Psoas muscle (tissue), 8 donors: ENCODE data around the gene CCDC28A. TPM values are rescaled to one million over a fixed set of nuclear protein-coding genes. Genes with fewer than 3 reads are reported as not detected.

Experiments
- ATAC-seq, 4 donors: fragments of 200-7000 bp; cut with Tn5 transposase; one replicate each; pipeline ENCODE4 v1.9.1; 2020; ENCODE audit warnings: moderate library complexity in 3 of 4, mild to moderate bottlenecking in 2 of 4
- DNase-seq, 2 donors: peaks; one replicate each; pipeline ENCODE4 v3.0.0-alpha.2; 2020
- H3K27ac ChIP-seq: fragments of 200-600 bp; one replicate; pipeline ENCODE4 v1.8.0; 2022
- H3K27me3 ChIP-seq, 3 donors: fragments of 200-600 bp in 1 of 3; one replicate each; pipeline versions ENCODE4 v1.6.1 to v1.8.0; 2013 to 2022; ENCODE audit warnings: low read length in 2 of 3, mild to moderate bottlenecking in 2 of 3, moderate library complexity in 1 of 3; ENCODE audit not compliant: insufficient read depth in 3 of 3
- H3K36me3 ChIP-seq, 2 donors: fragments of 200-600 bp in 1 of 2; one replicate each; pipeline versions ENCODE4 v1.6.1 to v1.8.0; 2013 to 2022; ENCODE audit warnings: low read depth in 1 of 2, mild to moderate bottlenecking in 1 of 2, moderate library complexity in 1 of 2; ENCODE audit not compliant: insufficient read depth in 1 of 2
- H3K4me1 ChIP-seq: fragments of 200-600 bp; one replicate; pipeline ENCODE4 v1.8.0; 2022
- H3K4me3 ChIP-seq: fragments of 200-600 bp; one replicate; pipeline ENCODE4 v1.8.0; 2022; ENCODE audit warnings: mild to moderate bottlenecking
- H3K9me3 ChIP-seq: fragments of 200-600 bp; one replicate; pipeline ENCODE4 v1.8.0; 2022
- WGBS, 3 donors: extraction: QIAGEN DNeasy Blood & Tissue Kit; methylation state at CpG; one replicate each; pipeline versions ENCODE4 v1.1.6 to v1.1.7; 2013; 5-methylcytosine and 5-hydroxymethylcytosine counted together
- intact Hi-C, 2 donors: fragments of 100-400 bp; cut with DNase I; formaldehyde crosslinking; loops; one replicate each; pipeline versions ENCODE4 v1.11.0 to v1.14.2; 2022
- polyA plus RNA-seq, 3 donors: library from polyadenylated mRNA; stranded (reverse); fragments of 200-250 nt; gene quantifications; one replicate each; pipeline ENCODE4 v1.2.3, GENCODE V29; 2013
- total RNA-seq, 4 donors: library from RNA; stranded (reverse); fragmentation: NEBNext Ultra II Directional in 2 of 4; extraction: Animal tissue kit (Norgen Biotek cat#: 25700) in 2 of 4; gene quantifications; one replicate each; pipeline versions ENCODE4 v1.2.1 to v1.2.4, GENCODE V29; 2021 to 2023
- TF ChIP-seq, protein P1 (sequence below): fragments of 200-600 bp; IDR thresholded peaks from one replicate; pipeline ENCODE4 v1.8.0; 2022; ENCODE audit warnings: antibody characterized with exemption
- donor health status: healthy with polysubstance abuse.
- donor health status: DM: no; HTN: no; CAD: no; lungs with moderate emphysema.
- donor health status: Bipolar disorder and iron deficiency.
- donor health status: healthy.
- donor health status: DM: yes; HTN: yes; CAD: no.
- donor health status: DM: no; HTN: no; CAD: no.
- donor health status: DM: no; HTN: no; CAD: no.
- donor health status: DM: yes; HTN: yes; CAD: no.

Gene CCDC28A
- total and polyA plus RNA-seq, 7 donors, result 4.7 to 6.7 (median 5.3) TPM

- DNase-seq (no peak), ATAC-seq (no peak)
- Histone ChIP-seq H3K4me1 (no peaks in the 10 kb centered on the region), H3K36me3 (no peaks in the 10 kb centered on the region), H3K4me3 (no peak overlapping the region), H3K9me3 (no peaks in the 10 kb centered on the region), H3K27ac (no peak overlapping the region), H3K27me3 (no peaks in the 10 kb centered on the region)
- intact Hi-C loops, result loop anchor here in 1 of 2 donors (10.0 kb wide), 2 partner anchors 293 to 413 kb away; no protein-coding TSS in a partner anchor
- TF ChIP-seq, protein P1, sequence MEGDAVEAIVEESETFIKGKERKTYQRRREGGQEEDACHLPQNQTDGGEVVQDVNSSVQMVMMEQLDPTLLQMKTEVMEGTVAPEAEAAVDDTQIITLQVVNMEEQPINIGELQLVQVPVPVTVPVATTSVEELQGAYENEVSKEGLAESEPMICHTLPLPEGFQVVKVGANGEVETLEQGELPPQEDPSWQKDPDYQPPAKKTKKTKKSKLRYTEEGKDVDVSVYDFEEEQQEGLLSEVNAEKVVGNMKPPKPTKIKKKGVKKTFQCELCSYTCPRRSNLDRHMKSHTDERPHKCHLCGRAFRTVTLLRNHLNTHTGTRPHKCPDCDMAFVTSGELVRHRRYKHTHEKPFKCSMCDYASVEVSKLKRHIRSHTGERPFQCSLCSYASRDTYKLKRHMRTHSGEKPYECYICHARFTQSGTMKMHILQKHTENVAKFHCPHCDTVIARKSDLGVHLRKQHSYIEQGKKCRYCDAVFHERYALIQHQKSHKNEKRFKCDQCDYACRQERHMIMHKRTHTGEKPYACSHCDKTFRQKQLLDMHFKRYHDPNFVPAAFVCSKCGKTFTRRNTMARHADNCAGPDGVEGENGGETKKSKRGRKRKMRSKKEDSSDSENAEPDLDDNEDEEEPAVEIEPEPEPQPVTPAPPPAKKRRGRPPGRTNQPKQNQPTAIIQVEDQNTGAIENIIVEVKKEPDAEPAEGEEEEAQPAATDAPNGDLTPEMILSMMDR, result no peak
- WGBS, 3 donors, result 76 to 83% (median 76%) methylated on average over 3 of the region's 3 CpGs
Measured at GRCh38 chr6:138811866-138812265, 38.3 kb downstream of the CCDC28A start.

DNA sequence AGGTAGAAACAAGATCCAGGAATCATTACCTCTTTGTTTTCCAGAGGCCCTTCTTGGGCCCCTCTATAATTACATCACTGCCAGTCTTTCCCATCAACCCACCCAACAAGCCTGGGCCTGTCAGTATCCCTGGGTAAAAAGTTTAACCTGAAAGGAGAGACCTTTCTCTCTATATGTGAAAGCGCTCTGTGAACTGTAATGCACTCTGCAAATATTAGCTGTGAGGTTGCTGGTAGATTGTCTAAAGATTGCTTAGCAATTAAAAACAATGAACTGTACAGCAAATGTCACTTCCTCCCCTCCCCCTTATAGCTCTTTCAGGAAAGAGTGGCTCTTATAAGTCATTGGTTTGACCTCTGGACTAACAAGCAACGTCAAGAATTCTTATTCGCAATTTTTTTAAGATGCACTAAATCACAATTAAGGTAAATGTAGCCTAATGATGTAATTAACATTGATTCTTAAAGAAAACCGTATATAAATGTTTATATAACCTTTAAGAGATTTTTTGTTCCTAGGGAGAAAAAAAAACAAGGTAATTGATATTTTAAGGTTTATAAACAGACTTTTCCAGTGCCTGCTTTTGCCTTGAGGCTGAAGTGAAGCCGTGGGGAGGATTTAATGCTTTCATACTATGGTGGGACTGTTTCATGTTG lies 40.7 kb downstream of the CCDC28A start:
- Histone ChIP-seq H3K9me3 (no peaks in the 10 kb centered on the region), H3K27me3 (no peaks in the 10 kb centered on the region), H3K4me3 (no peak overlapping the region), H3K36me3 (no peaks in the 10 kb centered on the region), H3K27ac (no peak overlapping the region), H3K4me1 (no peaks in the 10 kb centered on the region)
- no peak for ATAC-seq
- WGBS, 3 donors, result 49 to 62% (median 53%) methylated on average over 5 of the region's 5 CpGs
- TF ChIP-seq, protein P1, result no peak
- intact Hi-C loops, result loop anchor here (2.0 to 10.0 kb wide), 3 partner anchors 174 to 410 kb away; partner anchors contain the start of gene REPS1 (in 1 of the 2)
- no peak for DNase-seq

DNA sequence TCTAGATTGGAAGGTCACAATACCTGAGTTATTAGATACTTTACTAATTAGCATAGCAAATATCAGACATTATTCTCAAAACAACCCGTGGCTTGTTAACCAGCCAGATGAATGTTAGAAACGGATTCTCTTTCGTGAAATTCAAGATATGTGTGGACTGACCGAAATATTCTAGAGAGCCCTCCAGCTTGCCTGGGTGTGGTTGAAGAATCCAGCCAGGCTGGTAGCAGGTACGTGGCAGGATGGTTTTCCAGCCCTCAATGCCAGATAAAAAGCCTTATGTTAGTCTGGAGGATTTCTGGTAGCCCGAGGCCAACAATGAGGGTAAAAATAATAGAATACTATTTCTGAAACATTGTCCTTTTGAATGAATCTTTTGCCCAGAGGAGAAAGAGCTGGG lies 41.7 kb downstream of the CCDC28A start:
- Histone ChIP-seq H3K4me1 (no peaks in the 10 kb centered on the region), H3K27ac (no peak overlapping the region), H3K36me3 (no peaks in the 10 kb centered on the region), H3K4me3 (no peak overlapping the region), H3K27me3 (no peaks in the 10 kb centered on the region), H3K9me3 (no peaks in the 10 kb centered on the region)
- intact Hi-C loops, result loop anchor here (1.0 to 10.0 kb wide), 5 partner anchors 173 to 547 kb away; partner anchors contain the start of gene REPS1 (in 2 of the 2)
- WGBS, 3 donors, result 45 to 48% (median 46%) methylated on average over 6 of the region's 6 CpGs
- TF ChIP-seq, protein P1, result no peak
- DNase-seq (no peak), ATAC-seq (no peak)

GRCh38 chr6:138815797-138816528 lies 42.4 kb downstream of the CCDC28A start:
- no peaks in the 10 kb centered on the region for H3K9me3 ChIP-seq
- WGBS, 3 donors, result 34 to 43% (median 42%) methylated on average over 4 of the region's 4 CpGs
- H3K27me3 ChIP-seq, result no peaks in the 10 kb centered on the region
- no peaks in the 10 kb centered on the region for H3K4me1 ChIP-seq
- DNase-seq (no peak), ATAC-seq (peak; percentile 57 to 88 (median 69))
- intact Hi-C loops, result loop anchor here (1.0 to 10.0 kb wide), 5 partner anchors 172 to 546 kb away; partner anchors contain the start of gene REPS1 (in 2 of the 2)
- H3K36me3 ChIP-seq, result no peaks in the 10 kb centered on the region
- H3K4me3 ChIP-seq, result no peak overlapping the region
- no peak overlapping the region for H3K27ac ChIP-seq
- TF ChIP-seq, protein P1, result peak; percentile 67
